Activated T-helper 2 cell treated with anti-CD3 and anti-CD28 coated beads, Interferon-gamma antibody, Interleukin-2, Interleukin-4, amounts not matched to agents 10 μg/mL and 5 μg/mL and 100 μg/mL, durations not matched to agents 14 hours and 24 hours and 36 hours (primary cell): Measurements from ENCODE around the gene TRIM65. TPM values are rescaled to one million over a fixed set of nuclear protein-coding genes. Genes with fewer than 3 reads are reported as not detected.

ENCODE experiments used
- DNase-seq: peaks from one replicate; pipeline ENCODE4 v3.0.0; 2021; ENCODE audit warnings: low spot score
- H3K27ac Mint-ChIP-seq: one replicate; pipeline ENCODE4 v1.8.0; 2021; ENCODE audit warnings: mixed read lengths
- H3K27me3 Mint-ChIP-seq: one replicate; pipeline ENCODE4 v1.8.0; 2021; ENCODE audit warnings: low read depth, mixed read lengths
- H3K36me3 Mint-ChIP-seq: one replicate; pipeline ENCODE4 v1.8.0; 2021; ENCODE audit warnings: low read depth, mixed read lengths
- H3K4me1 Mint-ChIP-seq: one replicate; pipeline ENCODE4 v1.8.0; 2021; ENCODE audit warnings: low read depth, mixed read lengths
- H3K4me3 Mint-ChIP-seq: one replicate; pipeline ENCODE4 v1.8.0; 2021; ENCODE audit warnings: low read depth, mild to moderate bottlenecking, moderate library complexity, mixed read lengths
- H3K9me3 Mint-ChIP-seq: one replicate; pipeline ENCODE4 v1.8.0; 2021; ENCODE audit warnings: mixed read lengths
- intact Hi-C: fragments of 100-400 bp; cut with micrococcal nuclease; formaldehyde crosslinking; loops from one replicate; pipeline ENCODE4 v1.15.1; 2023
- total RNA-seq: library from RNA; stranded (reverse); gene quantifications from 2 replicates; pipeline ENCODE4 v1.2.3, GENCODE V29; 2022

TRIM65 gene
- total RNA-seq, 1 donor from 2014 or later, result 42.8 TPM

- peaks cover 45% of the 10 kb centered on the region for H3K36me3 Mint-ChIP-seq
Measured at GRCh38 chr17:75845933-75846691, 50.6 kb downstream of the TRIM65 start.

DNA sequence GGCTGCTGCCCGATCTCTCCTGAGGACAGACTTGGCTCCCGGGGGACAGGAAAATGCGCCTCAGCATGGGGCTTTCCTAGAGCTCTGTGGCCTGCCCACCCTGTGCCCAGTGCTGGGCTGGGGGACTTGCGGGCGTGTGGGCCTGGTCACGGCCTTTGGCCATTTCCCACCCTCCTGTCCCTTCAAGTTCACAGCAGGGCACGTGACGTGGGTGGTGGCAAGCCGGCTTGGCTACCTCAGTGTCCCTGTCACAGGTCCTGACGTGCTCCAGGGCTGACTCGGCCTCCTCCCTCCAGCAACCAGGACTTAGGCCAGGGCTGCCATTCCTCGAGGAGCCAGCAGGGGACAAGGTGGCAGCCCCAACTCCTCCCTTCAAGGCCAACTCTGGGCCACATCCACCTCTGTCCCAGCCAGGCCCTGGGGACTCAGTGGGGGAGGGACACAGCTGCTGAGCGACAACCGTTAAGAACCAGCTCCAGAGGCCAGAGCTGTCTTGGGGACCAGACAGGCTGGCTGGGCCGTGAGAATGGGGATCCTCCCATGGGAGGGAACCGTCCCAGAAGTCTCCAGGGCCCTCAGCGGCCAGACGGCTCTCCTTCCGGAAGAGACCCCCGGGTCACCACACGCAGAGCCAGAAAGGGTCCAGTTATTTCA, 51.6 kb downstream of the TRIM65 start:
- peak overlapping the region; percentile 63 for H3K27ac Mint-ChIP-seq
- DNase-seq, result peak; percentile 53
- no peaks in the 10 kb centered on the region for H3K9me3 Mint-ChIP-seq
- peaks cover 10% of the 10 kb centered on the region for H3K4me1 Mint-ChIP-seq
- H3K4me3 Mint-ChIP-seq, result peak overlapping the region; percentile 55
- no peaks in the 10 kb centered on the region for H3K27me3 Mint-ChIP-seq
- H3K36me3 Mint-ChIP-seq, result peaks cover 45% of the 10 kb centered on the region
- intact Hi-C loops, result no loop called here

More at GRCh38 chr17:75845933-75846691, 50.6 kb downstream of the TRIM65 start:
- no peaks in the 10 kb centered on the region for H3K9me3 Mint-ChIP-seq
- H3K4me3 Mint-ChIP-seq, result peak overlapping the region; percentile 55
- H3K4me1 Mint-ChIP-seq, result peaks cover 10% of the 10 kb centered on the region
- H3K27ac Mint-ChIP-seq, result peak overlapping the region; percentile 67
- H3K27me3 Mint-ChIP-seq, result no peaks in the 10 kb centered on the region
- intact Hi-C loops, result no loop called here
- no peak for DNase-seq

DNA sequence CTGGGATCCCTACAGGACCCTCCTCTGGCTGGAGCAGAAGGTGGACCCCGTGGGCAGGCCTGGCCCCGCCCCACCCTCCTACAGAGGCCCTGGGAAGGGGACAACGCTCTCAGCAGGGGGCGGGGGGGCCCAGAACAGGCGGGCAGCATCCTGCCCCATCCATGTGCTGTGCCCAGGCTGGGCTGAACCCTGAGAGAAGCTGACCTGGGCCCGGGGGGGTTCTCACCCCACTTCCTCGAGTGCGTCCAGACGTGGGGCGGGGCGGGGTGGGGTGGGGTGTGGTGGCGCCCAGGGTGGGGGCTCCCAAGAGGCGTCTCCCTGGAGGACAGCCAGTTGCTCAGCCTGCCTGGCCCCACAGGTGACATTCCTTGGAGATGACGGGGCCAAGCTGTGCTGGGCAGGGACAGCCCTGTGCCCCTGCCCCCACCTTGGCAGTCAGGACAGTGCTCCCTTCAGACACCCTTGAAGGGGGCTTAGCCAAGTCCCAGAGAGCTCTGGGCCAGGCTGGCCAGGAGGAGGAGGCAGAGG, 52.2 kb downstream of the TRIM65 start:
- peaks cover 10% of the 10 kb centered on the region for H3K4me1 Mint-ChIP-seq
- H3K9me3 Mint-ChIP-seq, result no peaks in the 10 kb centered on the region
- H3K36me3 Mint-ChIP-seq, result peaks cover 46% of the 10 kb centered on the region
- intact Hi-C loops, result loop anchor here (1.0 kb wide), 1 partner anchor 11 kb away; the partner anchor contains the start of gene WBP2
- H3K27me3 Mint-ChIP-seq, result no peaks in the 10 kb centered on the region
- no peak for DNase-seq
- H3K27ac Mint-ChIP-seq, result peak overlapping the region; percentile 97
- peak overlapping the region; percentile 95 for H3K4me3 Mint-ChIP-seq

- peaks cover 45% of the 10 kb centered on the region for H3K36me3 Mint-ChIP-seq
- peak; percentile 60 for DNase-seq
- H3K4me3 Mint-ChIP-seq, result peak within 1 kb of the TSS; percentile 95
- peaks cover 10% of the 10 kb centered on the region for H3K4me1 Mint-ChIP-seq
- peak within 1 kb of the TSS; percentile 97 for H3K27ac Mint-ChIP-seq
- intact Hi-C loops, result loop anchor here (1.0 kb wide), 1 partner anchor 11 kb away; the partner anchor contains the start of gene WBP2
- no peaks in the 10 kb centered on the region for H3K9me3 Mint-ChIP-seq
- no peaks in the 10 kb centered on the region for H3K27me3 Mint-ChIP-seq
Measured at GRCh38 chr17:75843577-75844529, 52.9 kb downstream of the TRIM65 start, which contains the start of gene UNC13D. UNC13D (minus strand) TSS chr17:75844404; CDS start chr17:75844337, 67 bp downstream.

- peak overlapping the region; percentile 95 for H3K4me3 Mint-ChIP-seq
- no peaks in the 10 kb centered on the region for H3K27me3 Mint-ChIP-seq
- intact Hi-C loops, result no loop called here
- H3K4me1 Mint-ChIP-seq, result peaks cover 7% of the 10 kb centered on the region
- H3K9me3 Mint-ChIP-seq, result no peaks in the 10 kb centered on the region
- DNase-seq, result peak; percentile 26
- peaks cover 46% of the 10 kb centered on the region for H3K36me3 Mint-ChIP-seq
- peak overlapping the region; percentile 84 for H3K27ac Mint-ChIP-seq
Measured at GRCh38 chr17:75842963-75843576, 53.7 kb downstream of the TRIM65 start.

GRCh38 chr17:75842411-75842810, 54.3 kb downstream of the TRIM65 start:
- H3K27ac Mint-ChIP-seq, result peak overlapping the region; percentile 46
- H3K4me3 Mint-ChIP-seq, result peak overlapping the region; percentile 95
- no peaks in the 10 kb centered on the region for H3K27me3 Mint-ChIP-seq
- intact Hi-C loops, result no loop called here
- DNase-seq, result no peak
- peaks cover 7% of the 10 kb centered on the region for H3K4me1 Mint-ChIP-seq
- H3K9me3 Mint-ChIP-seq, result no peaks in the 10 kb centered on the region
- peaks cover 46% of the 10 kb centered on the region for H3K36me3 Mint-ChIP-seq

DNA sequence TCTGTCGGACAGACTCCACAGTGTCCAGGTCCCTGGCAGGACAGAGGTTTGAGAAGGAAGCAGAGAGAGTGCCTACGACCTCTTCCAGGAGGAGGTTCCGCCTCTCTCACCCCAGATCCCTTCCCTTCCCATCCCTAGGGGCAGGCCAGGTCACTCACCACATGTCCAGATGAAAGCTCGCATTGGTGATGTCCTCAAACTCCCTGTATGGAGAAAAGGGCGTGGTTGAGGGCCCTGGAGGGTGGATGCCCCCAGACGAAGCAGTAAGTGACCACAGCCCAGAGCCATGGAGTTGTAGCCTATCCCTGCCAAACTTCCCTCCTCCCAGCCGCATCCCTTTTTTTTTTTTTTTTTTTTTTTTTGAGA, 56.0 kb downstream of the TRIM65 start:
- peaks cover 35% of the 10 kb centered on the region for H3K36me3 Mint-ChIP-seq
- no peak overlapping the region for H3K4me3 Mint-ChIP-seq
- H3K27me3 Mint-ChIP-seq, result no peaks in the 10 kb centered on the region
- intact Hi-C loops, result no loop called here
- H3K27ac Mint-ChIP-seq, result no peak overlapping the region
- DNase-seq, result no peak
- no peaks in the 10 kb centered on the region for H3K9me3 Mint-ChIP-seq
- H3K4me1 Mint-ChIP-seq, result peaks cover 7% of the 10 kb centered on the region

GRCh38 chr17:75839942-75840798, 56.6 kb downstream of the TRIM65 start:
- no peak overlapping the region for H3K4me3 Mint-ChIP-seq
- H3K27ac Mint-ChIP-seq, result no peak overlapping the region
- no peaks in the 10 kb centered on the region for H3K9me3 Mint-ChIP-seq
- intact Hi-C loops, result no loop called here
- peaks cover 3% of the 10 kb centered on the region for H3K4me1 Mint-ChIP-seq
- peaks cover 31% of the 10 kb centered on the region for H3K36me3 Mint-ChIP-seq
- H3K27me3 Mint-ChIP-seq, result no peaks in the 10 kb centered on the region
- no peak for DNase-seq

Other genes with a start within 250 kb of the TRIM65 start
- gene RECQL5, start 229.8 kb downstream of the TRIM65 start, total RNA-seq, result 30.8 and 33.3 TPM in 2 replicates
- gene SAP30BP, start 229.6 kb downstream of the TRIM65 start, total RNA-seq, result 97.6 and 101 TPM in 2 replicates
- 1.3 and 2.0 TPM in 2 replicates for gene ITGB4, start 175.5 kb downstream of the TRIM65 start, total RNA-seq
- 55.4 and 63.7 TPM in 2 replicates for gene GALK1, start 131.8 kb downstream of the TRIM65 start, total RNA-seq
- 26.8 and 30.1 TPM in 2 replicates for gene UNK, start 112.1 kb downstream of the TRIM65 start, total RNA-seq
- 165 and 175 TPM in 2 replicates for gene UNC13D, start 52.5 kb downstream of the TRIM65 start, total RNA-seq
- gene WBP2, start 41.6 kb downstream of the TRIM65 start, total RNA-seq, result 79.3 and 80.7 TPM in 2 replicates
- 22.5 and 24.5 TPM in 2 replicates for gene TRIM47, start 18.4 kb downstream of the TRIM65 start, total RNA-seq
- gene MRPL38, start 7.9 kb upstream of the TRIM65 start, total RNA-seq, result 127 and 139 TPM in 2 replicates
- gene FBF1, start 44.1 kb upstream of the TRIM65 start, total RNA-seq, result 15.0 and 17.6 TPM in 2 replicates
- 29.4 and 30.6 TPM in 2 replicates for gene ACOX1, start 82.2 kb upstream of the TRIM65 start, total RNA-seq
- gene TEN1, start 82.3 kb upstream of the TRIM65 start, total RNA-seq, result 11.4 and 13.4 TPM in 2 replicates
- gene CDK3, start 103.9 kb upstream of the TRIM65 start, total RNA-seq, result 6.9 and 7.4 TPM in 2 replicates
- gene EVPL, start 130.4 kb upstream of the TRIM65 start, total RNA-seq, result 0.02 TPM in 1 of 2 replicates, not detected in the other
- 188 and 194 TPM in 2 replicates for gene SRP68, start 175.6 kb upstream of the TRIM65 start, total RNA-seq
- gene GALR2, start 177.8 kb upstream of the TRIM65 start, total RNA-seq, result 10.7 and 14.5 TPM in 2 replicates
- gene ZACN, start 182.2 kb upstream of the TRIM65 start, total RNA-seq, result 10.3 and 14.1 TPM in 2 replicates
- gene EXOC7, start 206.8 kb upstream of the TRIM65 start, total RNA-seq, result 103 and 110 TPM in 2 replicates
- 0.11 TPM in 2 replicates for gene FOXJ1, start 244.3 kb upstream of the TRIM65 start, total RNA-seq